Neural progenitor cell (in vitro differentiated cells): ENCODE results near the gene ADARB2.

ENCODE experiments used
- CTCF ChIP-seq: fragments of 200-600 bp; sonication (generic); IDR thresholded peaks from 2 replicates; pipeline ENCODE4 v1.5.1; 2017; ENCODE audit warnings: antibody characterized with exemption, mild to moderate bottlenecking
- EZH2 ChIP-seq: fragments of 200-600 bp; sonication (generic); IDR thresholded peaks from 2 replicates; pipeline ENCODE4 v1.6.1; 2017; ENCODE audit warnings: antibody characterized with exemption, mild to moderate bottlenecking, moderate library complexity
- EZH2phosphoT487 ChIP-seq: fragments of 200-600 bp; sonication (generic); IDR thresholded peaks from 2 replicates; pipeline ENCODE4 v1.6.1; 2017; ENCODE audit warnings: antibody characterized with exemption

DNA sequence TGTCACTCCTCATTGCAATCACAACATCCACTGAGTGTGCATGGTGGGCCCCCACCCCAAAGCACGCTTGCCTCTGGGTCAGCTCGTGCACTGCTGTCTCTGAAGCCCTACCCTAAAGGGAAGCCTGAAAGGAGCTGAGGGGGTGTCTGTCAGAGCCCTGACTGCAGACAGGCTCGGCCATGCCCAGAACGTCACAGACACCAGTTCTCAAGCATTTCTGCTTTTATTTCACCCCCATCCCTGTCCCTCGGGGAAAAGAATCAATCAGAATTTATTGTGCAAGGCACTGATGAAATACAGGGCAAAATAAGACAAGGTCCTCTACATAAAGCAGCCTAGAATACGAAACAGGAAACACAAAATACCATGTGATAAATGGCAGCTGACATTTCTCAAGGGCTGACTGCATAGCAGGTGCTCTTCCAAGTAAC lies 449.3 kb downstream of the ADARB2 start:
- TF ChIP-seq CTCF (no peak), EZH2 (no peak), EZH2phosphoT487 (no peak)
